ENCODE data around the gene MAP3K13.

DNA sequence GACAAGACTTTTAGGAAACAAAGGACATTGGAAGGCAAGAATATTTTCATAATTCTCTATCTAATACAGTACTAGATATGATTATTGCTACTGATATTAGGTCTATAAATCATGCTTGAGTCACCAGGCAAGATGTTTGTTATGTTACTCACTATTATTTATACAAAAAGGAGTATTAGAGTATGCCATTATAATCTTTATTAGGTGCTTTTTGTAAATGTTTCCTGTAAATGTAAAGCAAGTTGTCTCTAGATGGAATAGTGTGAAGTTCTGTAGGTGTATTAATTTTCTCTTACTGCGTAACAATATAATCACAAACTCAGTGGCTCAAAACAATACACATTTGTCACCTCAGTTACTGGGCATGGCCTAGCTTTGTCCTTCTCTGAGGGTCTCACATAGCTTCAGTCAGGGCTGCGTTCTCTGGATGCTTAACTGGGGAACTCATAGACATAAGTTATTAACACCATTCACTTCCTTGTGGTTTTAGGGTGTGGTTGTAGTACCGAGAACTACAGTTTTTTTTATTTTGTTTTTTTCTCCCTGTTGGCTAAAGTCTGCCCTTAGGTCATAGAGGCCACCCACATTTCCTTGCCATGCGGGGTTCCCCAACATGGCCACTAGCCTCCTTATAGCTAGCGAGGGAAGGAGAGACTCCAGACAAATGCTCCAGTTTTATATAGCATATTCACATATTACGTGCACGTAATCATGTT is 20.3 kb upstream of the MAP3K13 start:
- TF ChIP-seq POLR2A (IDR thresholded peaks at IDR 0.05; ENCODE audit: low read depth, low read length) (no peak), POLR2AphosphoS5 (IDR thresholded peaks at IDR 0.05; ENCODE audit: low read depth, low read length) (no peak)

All from GM12892 (cell line).